Measurements from ENCODE around the gene MIPOL1.
"Not testable (repeated sequence)": the region's sequence is repeated elsewhere in the genome, so short reads cannot be mapped to it uniquely, and the experiment has no call there.

Gene MIPOL1

DNA sequence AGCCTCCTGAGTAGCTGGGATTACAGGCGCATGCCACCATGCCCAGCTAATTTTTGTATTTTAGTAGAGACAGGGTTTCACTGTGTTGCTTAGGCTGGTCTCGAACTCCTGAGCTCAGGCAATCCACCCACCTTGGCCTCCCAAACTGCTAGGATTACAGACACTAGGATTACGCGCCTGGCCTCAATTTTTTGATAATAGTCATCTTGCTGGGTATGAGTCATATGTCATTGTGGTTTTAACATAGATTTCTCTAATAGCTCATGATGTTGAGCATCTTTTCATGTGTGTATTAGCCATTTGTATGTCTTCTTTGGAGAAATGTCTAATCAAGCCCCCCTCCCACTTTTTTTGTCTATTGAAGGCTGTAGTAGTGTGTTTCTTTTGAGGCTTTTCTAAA, 38.3 kb downstream of the MIPOL1 start:
- H3K4me1 Mint-ChIP-seq (ENCODE audit: low read depth); H3K36me3 Mint-ChIP-seq (ENCODE audit: low read depth); H3K27me3 Mint-ChIP-seq (ENCODE audit: low read depth); H3K9me3 Mint-ChIP-seq; H3K4me3 Mint-ChIP-seq; H3K27ac Mint-ChIP-seq: not testable (repeated sequence)

DNA sequence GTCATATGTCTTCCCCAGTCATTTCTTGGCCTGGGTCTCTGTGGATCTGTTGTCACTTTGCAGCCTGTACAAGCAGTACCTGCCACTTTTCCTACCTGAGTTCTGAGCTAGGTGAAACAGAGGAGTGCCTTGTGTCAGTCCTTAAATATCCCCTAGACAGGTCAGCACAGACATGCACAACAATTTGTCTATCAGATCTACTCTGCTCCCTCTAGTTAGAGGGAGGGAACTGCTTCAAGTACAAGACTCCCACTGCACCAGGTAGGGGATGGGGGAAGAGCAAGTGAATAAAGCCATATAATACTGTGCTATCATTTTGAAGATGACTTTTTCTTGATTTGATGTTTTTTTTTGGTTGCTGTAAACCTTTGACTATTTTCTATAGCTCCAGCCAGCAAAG, 39.4 kb downstream of the MIPOL1 start:
- no peaks in the 10 kb centered on the region for H3K36me3 Mint-ChIP-seq (ENCODE audit: low read depth)
- no peak overlapping the region for H3K4me3 Mint-ChIP-seq
- no peaks in the 10 kb centered on the region for H3K4me1 Mint-ChIP-seq (ENCODE audit: low read depth)
- H3K27ac Mint-ChIP-seq = no peak overlapping the region
- no peaks in the 10 kb centered on the region for H3K9me3 Mint-ChIP-seq
- H3K27me3 Mint-ChIP-seq (ENCODE audit: low read depth) = no peaks in the 10 kb centered on the region

DNA sequence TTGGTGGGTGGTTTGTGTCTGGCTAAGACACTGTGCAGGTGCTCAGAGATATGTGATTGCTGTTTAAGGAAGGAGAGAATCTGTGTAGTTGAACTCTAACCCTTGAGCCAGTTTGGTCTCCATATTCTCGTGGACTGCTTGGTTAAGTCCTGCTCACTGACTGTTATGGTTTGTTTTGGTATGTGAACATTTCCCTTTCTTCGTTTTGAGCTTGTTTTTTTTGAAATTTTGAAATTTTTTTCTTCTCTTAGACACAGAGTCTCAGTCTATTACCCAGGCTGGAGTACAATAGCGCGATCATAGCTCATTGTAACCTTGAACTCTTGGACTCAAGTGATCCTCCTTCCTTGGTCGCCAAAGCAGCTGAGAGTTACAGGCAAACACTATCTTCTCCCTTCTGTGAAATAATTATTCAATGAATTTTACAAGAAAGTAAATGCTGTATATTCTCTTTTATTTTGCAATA, 40.0 kb downstream of the MIPOL1 start:
- no peak overlapping the region for H3K27ac Mint-ChIP-seq
- H3K9me3 Mint-ChIP-seq = no peaks in the 10 kb centered on the region
- no peaks in the 10 kb centered on the region for H3K27me3 Mint-ChIP-seq (ENCODE audit: low read depth)
- no peaks in the 10 kb centered on the region for H3K36me3 Mint-ChIP-seq (ENCODE audit: low read depth)
- no peak overlapping the region for H3K4me3 Mint-ChIP-seq
- H3K4me1 Mint-ChIP-seq (ENCODE audit: low read depth) = no peaks in the 10 kb centered on the region

DNA sequence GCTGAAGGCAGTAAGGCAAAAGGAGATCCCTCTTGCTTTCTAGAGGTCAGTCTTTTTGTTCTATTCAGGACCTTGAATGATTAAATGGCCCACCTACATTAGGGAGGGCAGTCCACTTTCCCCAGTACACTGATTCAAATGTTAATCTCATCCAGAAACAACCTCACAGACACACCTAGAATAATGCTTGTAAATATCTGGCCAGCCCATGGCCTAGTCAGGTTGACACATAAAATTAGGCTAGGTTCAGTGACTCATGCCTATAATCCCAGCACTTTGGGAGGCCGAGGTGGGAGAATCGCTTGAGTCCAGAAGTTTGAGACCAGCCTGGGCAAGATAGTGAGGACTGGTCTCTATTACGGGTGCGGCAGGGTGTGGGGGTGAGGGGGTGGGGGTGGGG, 43.5 kb downstream of the MIPOL1 start:
- Mint-ChIP-seq H3K27ac (no peak overlapping the region), H3K4me3 (no peak overlapping the region), H3K4me1 (ENCODE audit: low read depth) (no peaks in the 10 kb centered on the region), H3K9me3 (no peaks in the 10 kb centered on the region), H3K36me3 (ENCODE audit: low read depth) (no peaks in the 10 kb centered on the region), H3K27me3 (ENCODE audit: low read depth) (no peaks in the 10 kb centered on the region)

DNA sequence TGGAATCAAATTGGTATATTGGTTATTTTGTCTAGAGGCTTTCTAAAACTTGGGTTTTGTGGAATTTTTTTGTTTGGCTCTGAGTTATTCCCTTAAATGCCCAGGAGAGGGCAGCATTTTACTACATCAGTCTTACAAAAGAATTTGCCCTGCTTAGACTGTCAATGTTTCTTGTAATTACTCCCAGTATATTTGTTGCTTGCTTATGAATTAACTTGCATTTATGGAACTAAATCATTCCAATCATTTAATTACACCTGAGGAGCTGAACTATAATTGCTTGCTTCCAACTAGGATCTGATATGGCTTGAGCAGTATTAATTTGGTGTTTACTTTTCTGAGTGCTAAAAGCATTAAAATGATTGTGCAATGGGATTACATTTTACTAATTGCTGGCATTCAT, 48.7 kb downstream of the MIPOL1 start:
- H3K4me3 Mint-ChIP-seq = no peak overlapping the region
- no peaks in the 10 kb centered on the region for H3K4me1 Mint-ChIP-seq (ENCODE audit: low read depth)
- no peaks in the 10 kb centered on the region for H3K9me3 Mint-ChIP-seq
- no peaks in the 10 kb centered on the region for H3K36me3 Mint-ChIP-seq (ENCODE audit: low read depth)
- H3K27me3 Mint-ChIP-seq (ENCODE audit: low read depth) = no peaks in the 10 kb centered on the region
- no peak overlapping the region for H3K27ac Mint-ChIP-seq

DNA sequence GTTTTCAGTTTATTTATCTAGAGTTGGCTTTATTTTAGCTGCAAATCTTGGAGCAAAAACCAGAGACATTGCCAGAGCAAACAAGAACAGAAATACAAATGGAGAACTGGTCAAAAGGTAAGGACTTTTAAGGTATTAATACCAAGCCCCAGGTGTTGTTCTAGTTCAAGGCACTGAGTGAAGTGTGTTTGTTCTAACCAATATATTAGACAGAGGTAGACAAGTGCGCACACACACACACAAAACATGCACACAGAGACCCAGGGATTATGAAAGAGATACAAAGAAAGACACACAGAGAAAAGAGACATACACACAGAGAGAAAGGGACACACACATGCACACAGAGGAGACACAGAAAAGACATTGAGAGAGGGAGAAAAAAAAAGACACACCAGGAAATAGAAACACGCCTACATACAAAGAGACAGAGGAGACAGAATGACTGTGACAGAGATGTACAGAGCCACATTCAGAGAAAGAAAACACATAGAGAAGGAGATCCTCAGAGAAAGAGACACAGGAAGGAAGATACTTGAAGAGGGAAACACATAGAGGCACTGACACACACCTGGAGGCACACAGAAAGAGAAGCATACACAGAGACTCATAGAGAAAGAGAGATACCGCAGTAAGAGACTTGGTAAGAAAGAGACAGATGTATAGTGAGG, 50.2 kb downstream of the MIPOL1 start:
- Mint-ChIP-seq H3K4me3 (no peak overlapping the region), H3K4me1 (ENCODE audit: low read depth) (no peaks in the 10 kb centered on the region), H3K27me3 (ENCODE audit: low read depth) (no peaks in the 10 kb centered on the region), H3K9me3 (no peaks in the 10 kb centered on the region), H3K36me3 (ENCODE audit: low read depth) (no peaks in the 10 kb centered on the region), H3K27ac (no peak overlapping the region)

DNA sequence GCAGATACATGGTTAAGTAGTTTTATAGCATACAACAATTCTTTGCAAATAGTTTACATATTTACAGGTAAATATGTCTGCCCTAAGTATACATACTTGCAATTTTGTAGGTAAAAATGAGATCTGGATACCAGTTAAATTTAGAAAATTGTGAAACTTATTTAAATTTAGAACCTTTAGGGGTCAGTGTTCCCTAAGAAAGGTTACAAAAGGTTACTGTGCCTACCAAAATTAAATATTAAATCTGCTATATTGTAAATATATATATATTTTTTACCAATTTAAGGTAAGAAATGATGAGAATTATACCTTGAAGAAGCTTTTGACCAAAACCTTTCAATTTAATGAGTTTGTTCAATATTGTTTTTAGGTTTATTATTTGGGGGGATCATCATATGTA, 54.0 kb downstream of the MIPOL1 start:
- Mint-ChIP-seq H3K9me3 (no peaks in the 10 kb centered on the region), H3K4me3 (no peak overlapping the region), H3K4me1 (ENCODE audit: low read depth) (no peaks in the 10 kb centered on the region), H3K36me3 (ENCODE audit: low read depth) (no peaks in the 10 kb centered on the region), H3K27me3 (ENCODE audit: low read depth) (no peaks in the 10 kb centered on the region), H3K27ac (no peak overlapping the region)

DNA sequence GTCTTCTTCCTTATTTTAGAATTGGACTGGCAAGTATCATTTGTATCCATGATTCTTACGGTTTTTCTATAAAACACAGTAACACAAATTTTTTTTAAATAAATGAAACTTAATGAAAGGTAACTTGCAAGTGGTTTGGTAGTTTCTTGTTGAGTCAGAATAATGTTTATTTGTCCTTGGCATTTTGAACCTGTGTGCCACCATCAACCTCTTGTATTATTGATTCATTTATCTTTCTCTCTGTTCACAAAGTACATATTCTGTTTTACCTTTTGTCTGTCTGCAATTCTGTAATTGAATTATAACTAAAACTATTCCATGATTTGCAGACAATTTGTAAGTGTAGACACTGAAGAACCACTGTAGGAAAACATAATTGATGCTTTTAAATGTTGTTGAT, 54.7 kb downstream of the MIPOL1 start:
- H3K9me3 Mint-ChIP-seq = no peaks in the 10 kb centered on the region
- H3K27me3 Mint-ChIP-seq (ENCODE audit: low read depth) = no peaks in the 10 kb centered on the region
- H3K4me1 Mint-ChIP-seq (ENCODE audit: low read depth) = no peaks in the 10 kb centered on the region
- no peak overlapping the region for H3K27ac Mint-ChIP-seq
- no peak overlapping the region for H3K4me3 Mint-ChIP-seq
- H3K36me3 Mint-ChIP-seq (ENCODE audit: low read depth) = no peaks in the 10 kb centered on the region

DNA sequence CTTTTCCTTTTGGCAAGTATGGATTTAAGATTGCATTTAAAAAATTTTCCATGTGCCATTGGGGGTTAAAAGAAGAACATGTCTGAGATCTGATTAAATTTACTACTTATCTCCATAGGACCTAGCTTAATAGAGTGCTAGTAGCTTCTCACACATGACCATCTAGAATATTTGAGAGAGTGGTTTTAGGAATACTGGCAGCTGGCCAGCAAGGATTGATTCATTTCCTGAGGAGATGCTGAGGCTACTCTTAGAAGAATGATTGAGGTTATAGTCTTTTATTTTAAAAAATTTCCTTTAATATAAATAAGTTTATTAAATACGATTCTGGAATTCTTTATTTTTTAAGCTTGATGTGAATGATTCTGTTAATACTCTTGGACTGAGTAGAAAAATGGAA, 56.2 kb downstream of the MIPOL1 start:
- no peak overlapping the region for H3K4me3 Mint-ChIP-seq
- H3K27ac Mint-ChIP-seq = no peak overlapping the region
- no peaks in the 10 kb centered on the region for H3K9me3 Mint-ChIP-seq
- no peaks in the 10 kb centered on the region for H3K36me3 Mint-ChIP-seq (ENCODE audit: low read depth)
- no peaks in the 10 kb centered on the region for H3K27me3 Mint-ChIP-seq (ENCODE audit: low read depth)
- H3K4me1 Mint-ChIP-seq (ENCODE audit: low read depth) = no peaks in the 10 kb centered on the region

DNA sequence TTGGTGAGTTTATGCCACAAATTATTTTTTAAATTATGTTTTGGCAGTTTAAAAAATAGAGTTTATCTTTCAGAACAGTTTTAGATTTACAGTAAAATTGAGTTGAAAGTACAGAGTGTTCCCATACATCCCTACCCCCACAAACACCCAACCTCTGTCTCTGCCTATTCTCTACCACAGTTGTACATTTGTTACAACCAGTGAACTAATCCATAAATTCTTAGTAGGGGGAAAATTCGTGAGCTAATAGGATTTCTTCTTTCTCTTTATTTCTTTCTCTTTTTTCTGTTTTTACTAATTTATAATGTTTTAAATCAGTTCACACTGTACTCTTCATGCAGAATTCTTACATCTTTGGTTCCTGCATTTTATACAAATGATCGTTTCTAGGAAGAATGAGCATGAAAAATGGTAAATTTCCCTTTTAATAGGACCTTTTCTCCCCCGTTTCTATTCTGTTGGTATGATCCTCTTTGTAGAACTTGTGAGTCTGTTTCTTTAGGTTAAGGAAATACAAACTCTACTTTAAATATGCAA, 56.7 kb downstream of the MIPOL1 start:
- no peaks in the 10 kb centered on the region for H3K36me3 Mint-ChIP-seq (ENCODE audit: low read depth)
- no peaks in the 10 kb centered on the region for H3K27me3 Mint-ChIP-seq (ENCODE audit: low read depth)
- no peaks in the 10 kb centered on the region for H3K9me3 Mint-ChIP-seq
- no peak overlapping the region for H3K4me3 Mint-ChIP-seq
- no peaks in the 10 kb centered on the region for H3K4me1 Mint-ChIP-seq (ENCODE audit: low read depth)
- no peak overlapping the region for H3K27ac Mint-ChIP-seq

DNA sequence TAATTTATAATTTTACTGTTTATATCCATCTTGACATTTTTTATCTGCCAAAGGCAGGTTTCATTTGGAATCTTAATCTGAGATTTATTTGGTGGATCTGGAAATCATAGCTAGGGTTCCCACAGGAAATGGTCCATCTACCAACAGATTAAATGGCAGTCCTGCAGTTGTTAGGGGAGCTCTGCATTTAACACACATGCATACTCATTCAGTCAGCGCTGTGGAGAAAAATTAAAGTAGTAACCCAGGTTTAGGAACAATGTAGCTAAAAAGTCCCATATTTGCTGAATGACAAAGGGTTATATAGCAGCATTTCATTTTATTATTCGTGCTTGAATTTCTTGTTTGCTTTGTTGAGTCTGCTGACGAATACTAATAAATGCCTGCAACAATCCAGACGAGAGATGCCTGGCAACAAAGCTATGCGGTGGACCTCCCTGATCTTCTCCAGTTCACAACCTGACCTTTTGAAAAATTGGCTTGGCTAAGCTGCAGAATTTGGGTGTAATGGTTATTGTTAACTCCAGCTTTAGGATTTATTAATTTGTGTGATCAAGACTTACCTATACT, 59.8 kb downstream of the MIPOL1 start:
- H3K4me3 Mint-ChIP-seq = no peak overlapping the region
- no peaks in the 10 kb centered on the region for H3K4me1 Mint-ChIP-seq (ENCODE audit: low read depth)
- H3K9me3 Mint-ChIP-seq = no peaks in the 10 kb centered on the region
- no peaks in the 10 kb centered on the region for H3K36me3 Mint-ChIP-seq (ENCODE audit: low read depth)
- H3K27me3 Mint-ChIP-seq (ENCODE audit: low read depth) = no peaks in the 10 kb centered on the region
- no peak overlapping the region for H3K27ac Mint-ChIP-seq

DNA sequence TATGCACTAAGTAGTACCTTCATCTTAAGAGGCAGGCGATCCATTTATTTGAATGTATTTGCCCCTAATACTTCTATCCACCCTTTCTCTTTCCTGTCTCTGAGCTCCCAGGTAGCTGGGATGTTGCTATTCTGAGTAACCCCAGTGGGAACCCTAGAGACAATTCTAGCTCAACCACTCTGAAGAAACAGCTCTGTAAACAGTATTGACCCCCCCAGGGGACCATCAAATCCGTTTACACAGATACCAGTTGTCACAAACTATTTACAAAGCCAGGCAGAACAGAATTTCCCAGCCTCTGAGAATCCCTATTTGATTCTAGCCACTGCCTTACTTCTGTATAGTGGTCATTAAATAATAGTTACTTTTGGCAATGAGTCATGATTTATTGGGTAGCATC, 64.9 kb downstream of the MIPOL1 start:
- Mint-ChIP-seq H3K4me1 (ENCODE audit: low read depth) (no peaks in the 10 kb centered on the region), H3K4me3 (no peak overlapping the region), H3K36me3 (ENCODE audit: low read depth) (no peaks in the 10 kb centered on the region), H3K9me3 (no peaks in the 10 kb centered on the region), H3K27me3 (ENCODE audit: low read depth) (no peaks in the 10 kb centered on the region), H3K27ac (no peak overlapping the region)

DNA sequence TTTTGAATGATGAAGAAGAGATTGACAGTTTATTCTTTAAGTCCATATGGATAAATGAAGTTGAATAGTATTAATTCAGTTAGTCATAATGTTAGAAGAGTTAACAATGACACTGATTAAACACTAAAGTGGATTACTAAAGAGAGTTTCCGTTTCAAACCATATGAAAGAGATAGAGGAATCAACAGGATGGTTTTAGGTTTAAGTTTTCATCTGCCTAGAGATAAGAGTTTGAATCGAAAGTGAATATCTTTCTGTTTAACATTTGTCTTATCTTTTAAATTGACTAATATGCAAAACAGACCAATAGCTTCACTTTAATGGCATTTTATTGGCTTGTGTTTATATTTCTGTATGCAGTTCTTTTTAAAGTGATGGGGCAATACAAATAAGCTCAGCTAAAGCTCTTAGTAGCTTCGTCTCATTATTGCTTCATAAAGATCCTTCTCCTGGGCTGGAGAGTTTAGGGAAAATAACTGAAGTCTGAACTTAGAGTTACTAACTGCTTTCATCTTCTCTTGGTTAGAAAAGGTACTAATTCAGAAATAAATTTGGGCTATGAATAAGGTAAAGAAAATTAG, 66.0 kb downstream of the MIPOL1 start:
- no peaks in the 10 kb centered on the region for H3K27me3 Mint-ChIP-seq (ENCODE audit: low read depth)
- no peaks in the 10 kb centered on the region for H3K9me3 Mint-ChIP-seq
- no peak overlapping the region for H3K4me3 Mint-ChIP-seq
- H3K4me1 Mint-ChIP-seq (ENCODE audit: low read depth) = no peaks in the 10 kb centered on the region
- H3K27ac Mint-ChIP-seq = no peak overlapping the region
- H3K36me3 Mint-ChIP-seq (ENCODE audit: low read depth) = no peaks in the 10 kb centered on the region

DNA sequence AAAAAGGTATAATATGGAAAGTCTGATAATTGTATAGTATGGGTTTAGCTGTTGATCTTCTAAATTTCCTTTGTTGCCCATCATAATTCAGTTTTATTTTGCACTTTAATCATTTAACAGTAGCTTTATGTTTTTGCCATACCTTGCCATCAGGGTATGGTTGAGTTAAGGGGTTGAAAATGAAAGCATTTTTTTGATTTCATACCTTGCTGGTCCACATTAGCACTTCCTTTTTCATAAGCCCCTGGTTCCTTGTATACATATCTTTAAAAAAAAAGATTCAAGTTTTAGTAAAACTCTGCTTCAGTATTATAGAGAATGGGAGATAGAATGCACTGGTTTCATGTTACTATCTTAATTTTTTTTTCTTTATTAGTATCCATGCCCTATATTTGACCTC, 71.1 kb downstream of the MIPOL1 start:
- H3K4me3 Mint-ChIP-seq = no peak overlapping the region
- H3K36me3 Mint-ChIP-seq (ENCODE audit: low read depth) = no peaks in the 10 kb centered on the region
- H3K4me1 Mint-ChIP-seq (ENCODE audit: low read depth) = no peaks in the 10 kb centered on the region
- no peak overlapping the region for H3K27ac Mint-ChIP-seq
- no peaks in the 10 kb centered on the region for H3K27me3 Mint-ChIP-seq (ENCODE audit: low read depth)
- H3K9me3 Mint-ChIP-seq = no peaks in the 10 kb centered on the region

DNA sequence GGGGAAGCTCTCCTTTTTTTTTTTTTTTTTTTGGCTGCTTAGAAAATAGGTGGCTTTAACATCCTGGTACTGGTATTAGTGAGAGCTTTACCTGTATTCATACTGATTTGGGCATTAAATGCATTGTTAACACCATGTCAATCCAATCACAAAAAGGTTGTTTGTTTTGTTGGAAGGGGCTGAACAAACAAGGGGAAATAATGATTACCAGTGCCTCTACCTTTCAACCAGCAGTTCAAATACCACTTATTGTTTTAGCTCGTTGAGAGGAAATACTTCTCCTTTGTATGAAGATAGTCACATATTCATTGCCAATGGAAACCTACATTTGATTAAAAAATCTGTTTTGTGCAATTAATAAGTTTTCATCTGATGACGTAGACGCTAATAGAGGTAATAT, 72.9 kb downstream of the MIPOL1 start:
- no peaks in the 10 kb centered on the region for H3K36me3 Mint-ChIP-seq (ENCODE audit: low read depth)
- no peak overlapping the region for H3K27ac Mint-ChIP-seq
- no peaks in the 10 kb centered on the region for H3K9me3 Mint-ChIP-seq
- no peaks in the 10 kb centered on the region for H3K4me1 Mint-ChIP-seq (ENCODE audit: low read depth)
- H3K27me3 Mint-ChIP-seq (ENCODE audit: low read depth) = no peaks in the 10 kb centered on the region
- H3K4me3 Mint-ChIP-seq = no peak overlapping the region
